HuH-7 (cell line): Measurements from ENCODE around the gene PES1.
"Not testable (repeated sequence)": the region's sequence is repeated elsewhere in the genome, so short reads cannot be mapped to it uniquely, and the experiment has no call there.

ENCODE experiments used
- DNase-seq: peaks from one replicate; pipeline ENCODE4 v3.0.0; 2011; ENCODE audit warnings: low spot score

Gene PES1

DNA sequence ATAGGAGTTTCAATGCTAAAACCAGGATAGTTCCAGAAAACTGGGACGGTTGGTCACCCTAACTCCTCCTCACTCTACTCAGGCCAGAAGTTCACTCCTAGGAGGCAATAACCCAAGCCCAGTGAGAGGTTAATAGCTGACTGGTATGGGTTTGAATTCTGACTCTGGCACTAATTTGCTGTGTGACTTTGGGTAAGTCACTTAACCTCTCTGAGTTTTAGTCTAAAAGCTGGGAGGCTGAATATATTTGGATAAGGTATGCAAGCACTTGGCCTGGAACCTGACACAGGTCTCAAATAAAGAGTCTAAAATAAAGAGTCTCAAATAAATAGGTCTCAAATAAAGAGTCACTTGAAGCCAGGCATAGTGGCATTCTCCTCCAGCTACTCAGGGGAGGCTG, 39.0 kb downstream of the PES1 start:
- DNase-seq, result no peak

GRCh38 chr22:30551813-30552212, 39.9 kb downstream of the PES1 start:
- not testable (repeated sequence) for DNase-seq

GRCh38 chr22:30547188-30547587, 44.5 kb downstream of the PES1 start:
- no peak for DNase-seq

DNA sequence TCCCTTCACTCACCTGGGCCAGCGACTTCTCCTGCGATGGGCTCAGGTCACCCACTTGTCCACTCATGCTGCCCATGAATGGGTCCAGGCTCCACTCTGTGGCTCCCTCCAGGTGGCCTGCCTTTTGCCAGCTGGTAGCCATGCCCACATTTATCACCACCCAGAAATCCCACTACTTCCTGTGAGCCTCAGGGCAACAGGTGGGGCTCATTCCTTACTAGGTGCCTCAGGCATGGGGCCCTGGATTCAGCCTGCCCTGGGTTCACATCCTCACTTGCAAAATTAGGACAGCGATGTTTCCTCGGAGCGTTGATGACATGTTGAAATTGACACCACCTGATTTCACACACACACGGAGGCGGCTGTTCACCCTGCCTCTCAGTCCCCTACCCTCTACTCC, 45.1 kb downstream of the PES1 start, which contains the start of gene SEC14L6:
Gene SEC14L6 (minus strand): TSS at position 126 of the 400 bp plus-strand sequence. CDS start 59 bp downstream, at position 67.
- DNase-seq, result no peak

- DNase-seq, result no peak
Measured at GRCh38 chr22:30542811-30543188, 48.9 kb downstream of the PES1 start.

GRCh38 chr22:30541961-30542810, 49.5 kb downstream of the PES1 start:
- DNase-seq, result peak; percentile 37

DNA sequence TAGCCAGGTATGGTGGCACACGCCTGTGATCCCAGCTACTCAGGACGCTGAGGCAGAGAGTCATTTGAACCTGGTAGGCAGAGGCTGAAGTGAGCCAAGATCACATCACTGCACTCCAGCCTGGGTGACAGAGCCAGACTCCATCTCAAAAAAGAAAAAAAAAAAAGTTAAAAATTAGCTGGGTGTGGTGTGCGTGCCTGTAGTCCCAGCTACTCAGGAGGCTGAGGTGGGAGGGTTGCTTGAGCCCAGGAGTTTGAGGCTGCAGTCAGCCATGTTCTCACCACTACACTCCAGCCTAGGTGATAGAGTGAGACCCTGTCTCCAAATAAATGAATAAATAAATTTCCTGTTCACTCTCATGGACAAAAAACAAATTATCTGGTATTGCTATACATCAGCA, 50.2 kb downstream of the PES1 start:
- not testable (repeated sequence) for DNase-seq

DNA sequence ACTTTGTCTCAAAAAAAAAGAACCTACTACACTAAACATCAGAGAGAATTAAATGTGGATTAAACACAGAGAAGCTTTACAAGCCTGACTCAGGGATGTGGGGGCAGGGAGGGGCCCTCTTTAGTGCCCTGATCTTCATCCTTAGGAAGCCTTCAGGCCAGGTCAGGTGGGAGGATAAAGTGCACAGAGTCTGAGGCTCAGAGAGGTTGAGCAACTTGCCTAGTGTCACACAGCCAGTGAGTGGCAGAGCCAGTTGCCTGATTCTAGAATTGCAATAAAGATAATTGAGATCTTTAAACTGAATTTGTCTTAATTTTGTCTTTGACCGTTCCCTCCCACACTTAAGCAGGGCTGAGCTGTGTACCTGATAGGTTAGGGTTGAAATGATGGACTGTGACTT, 52.3 kb downstream of the PES1 start:
- DNase-seq, result no peak

DNA sequence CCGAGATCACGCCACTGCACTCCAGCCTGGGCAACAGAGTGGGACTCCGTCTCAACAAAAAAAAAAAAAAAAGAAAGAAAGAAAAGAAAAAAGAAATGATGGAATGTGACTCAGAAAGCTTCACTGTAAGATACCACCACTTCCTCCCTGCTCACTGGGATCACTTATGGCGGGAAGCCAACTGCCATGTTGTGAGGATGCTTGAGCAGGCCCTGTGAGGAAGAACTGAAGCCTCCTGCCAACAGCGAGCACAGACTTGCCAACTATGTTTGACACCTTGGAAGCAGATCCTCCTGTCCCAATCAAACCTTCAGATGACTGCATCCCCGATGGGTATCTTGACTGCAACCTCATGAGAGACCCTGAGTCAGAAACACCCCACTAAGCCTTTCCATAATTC, 53.4 kb downstream of the PES1 start:
- DNase-seq, result no peak

- DNase-seq, result no peak
Measured at GRCh38 chr22:30537083-30537731, 54.5 kb downstream of the PES1 start.

GRCh38 chr22:30535182-30535581, 56.5 kb downstream of the PES1 start:
- DNase-seq, result no peak

DNA sequence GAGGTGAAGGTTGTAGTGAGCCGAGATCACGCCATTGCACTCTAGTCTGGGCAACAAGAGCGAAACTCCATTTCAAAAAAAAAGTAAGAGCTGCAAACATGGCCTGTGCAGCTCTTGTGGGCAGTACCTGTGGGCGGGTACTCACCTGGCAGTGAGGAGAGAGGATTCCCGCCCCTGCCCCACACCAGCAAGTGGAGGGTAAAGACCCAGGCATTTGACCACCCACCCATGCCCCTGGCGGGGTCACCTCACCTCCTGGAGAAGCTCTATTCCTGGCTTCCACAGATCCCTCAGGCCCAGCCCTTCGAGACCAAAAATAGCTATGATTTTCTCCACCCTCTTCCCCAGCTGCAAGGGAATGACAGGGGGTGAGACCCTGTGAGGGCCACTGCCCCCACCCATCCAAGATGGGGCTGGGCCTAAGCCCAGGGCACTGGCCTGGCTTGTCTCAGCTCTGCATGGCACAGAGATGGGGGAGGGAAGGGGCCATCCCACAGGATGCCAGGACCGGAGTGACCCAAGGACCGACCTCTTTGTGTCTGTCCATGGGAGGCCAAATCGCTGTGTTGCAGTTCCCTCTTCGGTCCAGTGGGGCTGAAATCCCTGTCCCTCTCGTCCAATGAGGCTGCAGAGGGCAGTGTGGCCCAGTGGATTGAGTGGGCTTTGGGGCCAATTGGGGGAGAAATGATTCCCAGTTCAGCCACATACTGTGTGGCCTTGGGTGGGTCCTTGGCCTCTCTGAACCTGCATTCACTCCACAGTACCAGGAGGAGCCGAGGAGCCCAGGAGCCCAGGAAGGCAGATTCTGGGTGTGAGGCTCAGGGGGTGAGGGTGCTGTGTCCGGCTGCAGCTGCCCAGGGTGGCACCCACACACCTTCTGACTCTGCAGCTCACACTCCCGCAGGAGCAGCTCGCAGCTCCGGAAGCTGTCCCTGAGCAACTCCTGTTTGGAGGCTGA, 59.8 kb downstream of the PES1 start:
- DNase-seq, result no peak

DNA sequence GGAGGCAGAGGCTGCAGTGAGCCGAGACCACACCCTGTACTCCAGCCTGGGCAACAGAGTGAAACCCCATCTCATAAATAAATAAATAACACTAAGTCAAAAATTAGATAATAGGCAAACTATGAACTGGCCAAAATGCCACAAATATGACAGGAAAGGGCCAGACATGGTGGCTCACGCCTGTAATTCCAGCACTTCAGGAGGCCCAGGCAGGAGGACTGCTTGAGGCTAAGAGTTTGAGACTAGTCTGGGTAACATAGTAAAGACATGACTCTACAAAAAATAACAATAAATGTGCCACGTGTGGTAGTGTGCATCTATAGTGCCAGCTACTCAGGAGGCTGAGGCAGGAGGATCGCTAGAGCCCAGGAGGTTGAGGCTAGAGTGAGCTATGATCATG, 65.1 kb downstream of the PES1 start:
- no peak for DNase-seq
